ENCODE measurements around the gene ANKRD40.

- TF ChIP-seq ZBTB26 (CRISPR knock-in tag; IDR thresholded peaks at IDR 0.05) (no peak), CEBPG (CRISPR knock-in tag; IDR thresholded peaks at IDR 0.05) (no peak), CEBPG (tag; conservative IDR thresholded peaks at IDR 0.05 in 1 of 2, IDR thresholded peaks at IDR 0.05 in 1 of 2) (no peak), ADNP (tag; IDR thresholded peaks at IDR 0.05) (no peak), CTCF (IDR thresholded peaks at IDR 0.05 in 2 of 3, conservative IDR thresholded peaks at IDR 0.05 in 1 of 3; ENCODE audit: insufficient read depth in 2 of 3, low read depth in 1 of 3, low read length in 3 of 3) (no peak), ATF3 (IDR thresholded peaks at IDR 0.05) (no peak), ATF3 (CRISPR knock-in tag; conservative IDR thresholded peaks at IDR 0.05) (no peak), ZBTB12 (CRISPR knock-in tag; IDR thresholded peaks at IDR 0.05) (no peak), NR2C2 (CRISPR knock-in tag; IDR thresholded peaks at IDR 0.05) (no peak), NR2C2 (tag; IDR thresholded peaks at IDR 0.05) (no peak), ZNF354B (CRISPR knock-in tag; IDR thresholded peaks at IDR 0.05) (no peak), BHLHE40 (IDR thresholded peaks at IDR 0.05; ENCODE audit: low read length) (no peak), MLLT1 (IDR thresholded peaks at IDR 0.05) (no peak), EP400 (IDR thresholded peaks at IDR 0.05) (no peak), ZFP30 (CRISPR knock-in tag; IDR thresholded peaks at IDR 0.05; ENCODE audit: borderline replicate concordance) (no peak)
Measured at GRCh38 chr17:50672831-50673551, 34.7 kb downstream of the ANKRD40 start.
